ENCODE data around the gene OR14J1. TPM values are rescaled to one million over a fixed set of nuclear protein-coding genes. Genes with fewer than 3 reads are reported as not detected.
"Not testable (repeated sequence)": the region's sequence is repeated elsewhere in the genome, so short reads cannot be mapped to it uniquely, and the experiment has no call there.

The OR14J1 gene
- under 0.01 TPM for total RNA-seq

- no peak for DNase-seq
Measured at GRCh38 chr6:29301316-29301715, at the start of gene OR14J1. OR14J1 (plus strand) TSS chr6:29301701; CDS start chr6:29306690, 4,989 bp downstream.

GRCh38 chr6:29251736-29252135 is 49.8 kb upstream of the OR14J1 start:
- no peak for DNase-seq

- no peak for DNase-seq
Measured at GRCh38 chr6:29255530-29255929, 46.0 kb upstream of the OR14J1 start.

- no peak for DNase-seq
Measured at GRCh38 chr6:29259721-29260120, 41.8 kb upstream of the OR14J1 start.

GRCh38 chr6:29263001-29263400 is 38.5 kb upstream of the OR14J1 start:
- no peak for DNase-seq

GRCh38 chr6:29294499-29294914 is 7.0 kb upstream of the OR14J1 start:
- DNase-seq = no peak

GRCh38 chr6:29295181-29295585 is 6.3 kb upstream of the OR14J1 start:
- no peak for DNase-seq

GRCh38 chr6:29295623-29296022 is 5.9 kb upstream of the OR14J1 start:
- no peak for DNase-seq

- no peak for DNase-seq
Measured at GRCh38 chr6:29319931-29320330, 18.4 kb downstream of the OR14J1 start.

GRCh38 chr6:29323332-29323731 is 21.8 kb downstream of the OR14J1 start:
- DNase-seq = not testable (repeated sequence)

- no peak for DNase-seq
Measured at GRCh38 chr6:29325777-29326176, 24.3 kb downstream of the OR14J1 start.

GRCh38 chr6:29332676-29333075 is 31.2 kb downstream of the OR14J1 start:
- DNase-seq = no peak

- DNase-seq = no peak
Measured at GRCh38 chr6:29336269-29336668, 34.8 kb downstream of the OR14J1 start.

- no peak for DNase-seq
Measured at GRCh38 chr6:29345380-29345779, 43.9 kb downstream of the OR14J1 start.

- not testable (repeated sequence) for DNase-seq
Measured at GRCh38 chr6:29349348-29349747, 47.8 kb downstream of the OR14J1 start.

- DNase-seq = no peak
Measured at GRCh38 chr6:29354980-29355379, 53.5 kb downstream of the OR14J1 start.

GRCh38 chr6:29355603-29356002 is 54.1 kb downstream of the OR14J1 start:
- no peak for DNase-seq

Other genes with a start within 250 kb of the OR14J1 start
- gene OR2B3, start 214.4 kb upstream of the OR14J1 start, total RNA-seq = not detected
- not detected for gene OR2J1, start 202.2 kb upstream of the OR14J1 start, total RNA-seq
- gene OR2J3, start 193.6 kb upstream of the OR14J1 start, total RNA-seq = not detected
- gene OR2J2, start 130.8 kb upstream of the OR14J1 start, total RNA-seq = not detected
- gene OR5V1, start 67.2 kb downstream of the OR14J1 start, total RNA-seq = not detected
- gene OR12D3, start 73.6 kb downstream of the OR14J1 start, total RNA-seq = not detected
- not detected for gene OR12D2, start 93.9 kb downstream of the OR14J1 start, total RNA-seq
- not detected for gene OR12D1, start 113.2 kb downstream of the OR14J1 start, total RNA-seq
- gene OR10C1, start 137.6 kb downstream of the OR14J1 start, total RNA-seq = not detected
- not detected for gene OR11A1, start 155.4 kb downstream of the OR14J1 start, total RNA-seq
- gene OR2H1, start 155.5 kb downstream of the OR14J1 start, total RNA-seq = not detected
- gene MAS1L, start 186.3 kb downstream of the OR14J1 start, total RNA-seq = not detected